ENCODE results near the gene POU2F1.

DNA sequence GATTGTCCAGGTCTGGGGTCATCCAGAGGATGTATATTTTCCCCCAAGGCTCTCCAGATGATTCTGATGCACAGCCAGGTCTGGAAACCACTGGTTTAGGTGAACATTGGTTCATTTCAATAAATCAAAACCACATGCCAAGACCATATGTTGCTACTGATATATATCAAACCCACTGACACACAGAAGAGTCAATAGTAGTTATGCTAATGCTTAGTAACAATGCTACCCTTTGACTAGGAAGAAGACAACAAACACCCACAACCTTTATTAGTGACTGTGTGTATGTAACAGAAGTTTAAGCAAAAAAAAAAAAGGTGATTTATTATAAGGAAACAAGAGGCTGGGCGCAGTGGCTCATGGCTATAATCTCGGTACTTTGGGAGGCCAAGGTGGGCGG, 35.6 kb upstream of the POU2F1 start:
- TF ChIP-seq, protein P1, sequence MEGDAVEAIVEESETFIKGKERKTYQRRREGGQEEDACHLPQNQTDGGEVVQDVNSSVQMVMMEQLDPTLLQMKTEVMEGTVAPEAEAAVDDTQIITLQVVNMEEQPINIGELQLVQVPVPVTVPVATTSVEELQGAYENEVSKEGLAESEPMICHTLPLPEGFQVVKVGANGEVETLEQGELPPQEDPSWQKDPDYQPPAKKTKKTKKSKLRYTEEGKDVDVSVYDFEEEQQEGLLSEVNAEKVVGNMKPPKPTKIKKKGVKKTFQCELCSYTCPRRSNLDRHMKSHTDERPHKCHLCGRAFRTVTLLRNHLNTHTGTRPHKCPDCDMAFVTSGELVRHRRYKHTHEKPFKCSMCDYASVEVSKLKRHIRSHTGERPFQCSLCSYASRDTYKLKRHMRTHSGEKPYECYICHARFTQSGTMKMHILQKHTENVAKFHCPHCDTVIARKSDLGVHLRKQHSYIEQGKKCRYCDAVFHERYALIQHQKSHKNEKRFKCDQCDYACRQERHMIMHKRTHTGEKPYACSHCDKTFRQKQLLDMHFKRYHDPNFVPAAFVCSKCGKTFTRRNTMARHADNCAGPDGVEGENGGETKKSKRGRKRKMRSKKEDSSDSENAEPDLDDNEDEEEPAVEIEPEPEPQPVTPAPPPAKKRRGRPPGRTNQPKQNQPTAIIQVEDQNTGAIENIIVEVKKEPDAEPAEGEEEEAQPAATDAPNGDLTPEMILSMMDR (IDR thresholded peaks at IDR 0.05): no peak
- no peak for TF ChIP-seq POLR2A (IDR thresholded peaks at IDR 0.05)

Data from Peyer's patch (tissue), 4 donors.